ENCODE measurements around the gene ADAMTSL1.

GRCh38 chr9:18467696-18468095 lies 6.3 kb upstream of the ADAMTSL1 start:
- TF ChIP-seq CTCF (IDR thresholded peaks at IDR 0.05) (no peak), POLR2AphosphoS5 (IDR thresholded peaks at IDR 0.05; ENCODE audit: low read depth, low read length) (no peak), REST (IDR thresholded peaks at IDR 0.05; ENCODE audit: insufficient read depth in 1 of 2, low read depth in 2 of 2, low read length in 1 of 2) (no peak)

All from Panc1 (cell line).